Tibial nerve (tissue), 3 donors: Measurements from ENCODE around the gene TICAM2.

Experiments used
- POLR2A ChIP-seq, 2 donors: fragments of 450-650 bp; IDR thresholded peaks; one replicate each; pipeline ENCODE4 v1.6.1; 2017; ENCODE audit warnings: antibody characterized with exemption in 2 of 2, mild to moderate bottlenecking in 2 of 2, moderate library complexity in 2 of 2
- TF ChIP-seq, protein P1 (sequence below), 5 experiments: fragments of 200-600 bp in 3 of 5; fragments of 450-650 bp in 2 of 5; sonication (generic) in 3 of 5; IDR thresholded peaks; one replicate each; pipeline ENCODE4 v1.5.1; 2016 to 2019; ENCODE audit warnings: antibody characterized with exemption in 5 of 5, mild to moderate bottlenecking in 3 of 5, moderate library complexity in 2 of 5

DNA sequence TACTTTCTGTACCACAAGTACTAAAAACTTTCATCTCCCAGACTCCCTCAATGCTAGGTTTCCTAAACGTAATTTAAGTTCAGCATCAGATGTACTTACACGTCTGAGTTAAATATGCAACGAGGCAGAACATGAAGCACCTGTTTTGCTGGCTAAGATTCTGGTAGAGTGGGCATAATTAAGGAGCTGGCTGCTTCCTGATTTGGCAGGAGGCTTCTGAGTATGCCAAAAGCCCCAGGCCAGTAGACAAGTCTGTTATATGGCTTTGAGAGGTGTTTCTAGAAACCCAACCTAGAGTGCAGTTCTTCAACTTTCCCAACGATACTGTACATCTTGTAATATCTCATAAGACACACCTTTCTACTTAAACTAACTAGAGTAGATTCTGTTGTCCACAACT, 13.6 kb downstream of the TICAM2 start:
- TF ChIP-seq POLR2A (IDR thresholded peaks at IDR 0.05) = no peak
- TF ChIP-seq, protein P1, sequence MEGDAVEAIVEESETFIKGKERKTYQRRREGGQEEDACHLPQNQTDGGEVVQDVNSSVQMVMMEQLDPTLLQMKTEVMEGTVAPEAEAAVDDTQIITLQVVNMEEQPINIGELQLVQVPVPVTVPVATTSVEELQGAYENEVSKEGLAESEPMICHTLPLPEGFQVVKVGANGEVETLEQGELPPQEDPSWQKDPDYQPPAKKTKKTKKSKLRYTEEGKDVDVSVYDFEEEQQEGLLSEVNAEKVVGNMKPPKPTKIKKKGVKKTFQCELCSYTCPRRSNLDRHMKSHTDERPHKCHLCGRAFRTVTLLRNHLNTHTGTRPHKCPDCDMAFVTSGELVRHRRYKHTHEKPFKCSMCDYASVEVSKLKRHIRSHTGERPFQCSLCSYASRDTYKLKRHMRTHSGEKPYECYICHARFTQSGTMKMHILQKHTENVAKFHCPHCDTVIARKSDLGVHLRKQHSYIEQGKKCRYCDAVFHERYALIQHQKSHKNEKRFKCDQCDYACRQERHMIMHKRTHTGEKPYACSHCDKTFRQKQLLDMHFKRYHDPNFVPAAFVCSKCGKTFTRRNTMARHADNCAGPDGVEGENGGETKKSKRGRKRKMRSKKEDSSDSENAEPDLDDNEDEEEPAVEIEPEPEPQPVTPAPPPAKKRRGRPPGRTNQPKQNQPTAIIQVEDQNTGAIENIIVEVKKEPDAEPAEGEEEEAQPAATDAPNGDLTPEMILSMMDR (IDR thresholded peaks at IDR 0.05) = no peak
